Heart left ventricle (tissue), 16 donors: Measurements from ENCODE around the gene CYP19A1. TPM values are rescaled to one million over a fixed set of nuclear protein-coding genes. Genes with fewer than 3 reads are reported as not detected.

Experiments used
- ATAC-seq, 4 donors: fragments of 200-7000 bp; cut with Tn5 transposase; one replicate each; pipeline ENCODE4 v1.9.1; 2020 to 2022; ENCODE audit warnings: moderate library complexity in 4 of 4, mild to moderate bottlenecking in 3 of 4, moderate number of reproducible peaks in 1 of 4
- DNase-seq, 5 donors: peaks; one replicate each; pipeline ENCODE4 v3.0.0-alpha.2; 2020
- H3K27ac ChIP-seq, 12 donors: fragments of 200-600 bp; sonication (generic) in 4 of 12; one replicate each; pipeline versions ENCODE4 v1.5.0 to v1.8.0; 2016 to 2022; ENCODE audit warnings: mild to moderate bottlenecking in 2 of 12
- H3K27me3 ChIP-seq, 9 donors: fragments of 200-600 bp; sonication (generic) in 2 of 9; one replicate each; pipeline versions ENCODE4 v1.5.1 to v1.8.0; 2016 to 2022; ENCODE audit warnings: mild to moderate bottlenecking in 3 of 9
- H3K36me3 ChIP-seq, 9 donors: fragments of 200-600 bp; sonication (generic) in 2 of 9; one replicate each; pipeline versions ENCODE4 v1.5.0 to v1.8.0; 2018 to 2022; ENCODE audit warnings: mild to moderate bottlenecking in 2 of 9
- H3K4me1 ChIP-seq, 12 donors: fragments of 200-600 bp; sonication (generic) in 4 of 12; one replicate each; pipeline versions ENCODE4 v1.5.0 to v1.8.0; 2016 to 2022; ENCODE audit warnings: mild to moderate bottlenecking in 3 of 12
- H3K4me3 ChIP-seq, 12 donors: fragments of 200-600 bp; sonication (generic) in 4 of 12; one replicate each; pipeline versions ENCODE4 v1.5.0 to v1.8.0; 2017 to 2022; ENCODE audit warnings: mild to moderate bottlenecking in 9 of 12, moderate library complexity in 4 of 12
- H3K9me3 ChIP-seq, 12 donors: fragments of 200-600 bp; sonication (generic) in 4 of 12; one replicate each; pipeline versions ENCODE4 v1.5.0 to v1.8.0; 2016 to 2022; ENCODE audit warnings: mild to moderate bottlenecking in 1 of 12
- CTCF ChIP-seq, 12 donors: fragments of 200-600 bp; sonication (generic) in 4 of 12; IDR thresholded peaks; one replicate each; pipeline versions ENCODE4 v1.5.0 to v1.8.0; 2018 to 2022; ENCODE audit warnings: antibody characterized with exemption in 12 of 12, mild to moderate bottlenecking in 5 of 12
- POLR2A ChIP-seq, 2 donors: fragments of 450-650 bp; IDR thresholded peaks; one replicate each; pipeline ENCODE4 v1.6.1; 2017; ENCODE audit warnings: antibody characterized with exemption in 2 of 2, mild to moderate bottlenecking in 2 of 2, moderate library complexity in 2 of 2
- WGBS, 4 donors: extraction: QIAGEN DNeasy Blood & Tissue Kit in 2 of 4; methylation state at CpG; one replicate each; pipeline versions ENCODE4 v1.1.5 to v1.1.7; 2013 to 2018; 5-methylcytosine and 5-hydroxymethylcytosine counted together
- intact Hi-C, 10 donors: fragments of 100-400 bp; cut with DNase I; formaldehyde crosslinking; loops; one replicate each; pipeline versions ENCODE4 v1.11.1 to v1.14.2; 2022
- microRNA-seq, 4 donors: library from miRNA; unstranded; fragments of <30 nt; microRNA quantifications; one replicate each; pipeline versions ENCODE4 to v1.2.0, GENCODE V29; 2017 to 2020
- polyA plus RNA-seq, 2 donors: library from polyadenylated mRNA; stranded (reverse); fragments of 200-250 nt; gene quantifications; one replicate each; pipeline ENCODE4 v1.2.3, GENCODE V29; 2013
- total RNA-seq, 9 donors: library from RNA; depleted of rRNA in 2 of 9; stranded (reverse); fragments of >200 nt in 2 of 9; fragmentation: NEBNext Ultra II Directional in 3 of 9; extraction: Animal tissue kit (Norgen Biotek cat#: 25700) in 3 of 9; gene quantifications; one replicate each; pipeline versions ENCODE4 v1.1.0 to v1.2.4, GENCODE V29; 2016 to 2023
- donor health status: ischemic (EF 13 %, LVEDD 7.1; RV severe dilation, severe dysfunction).
- donor health status: healthy with polysubstance abuse.
- donor health status: DM: no; HTN: yes; CAD: no.
- donor health status: DM: no; HTN: no; CAD: no.
- donor health status: ischemic (EF 25% LVEDD 6.9; RV normal size, moderate dysfunction).
- donor health status: ischemic (EF 25% LVEDD 5.7; RV mildly dilated, moderate dysfunction).
- donor health status: healthy.
- donor health status: DM: yes; HTN: yes; CAD: no.
- donor health status: ischemic (EF 35%, LVEDD 5.7; RV mildly dilated, moderate dysfunction).
- donor health status: nonischemic (EF 11% LVEDD 7.7; RV severe dilation, severe dysfunction).
- donor health status: DM: yes; HTN: yes; CAD: no.
- donor health status: PGD.
- donor health status: ischemic (EF 29% LVEDD 5.4; RV normal size, mild dysfunction).
- donor health status: nonischemic (EF 23%, LVEDD 6.1; RV moderate dilation, normal function).

The CYP19A1 gene
- total and polyA plus RNA-seq, 11 donors = 0.15 to 5.4 (median 0.60) TPM

GRCh38 chr15:51160484-51160883 is 177.9 kb downstream of the CYP19A1 start:
- Histone ChIP-seq H3K27ac (no peak overlapping the region), H3K9me3 (no peaks in the 10 kb centered on the region), H3K36me3 (no peaks in the 10 kb centered on the region), H3K27me3 (peaks cover 0 to 7% (median 0%) of the 10 kb centered on the region in 9 donors), H3K4me1 (peaks cover 0 to 20% (median 9%) of the 10 kb centered on the region in 12 donors), H3K4me3 (no peak overlapping the region)
- 41 to 61% (median 56%) methylated on average over 7 of the region's 7 CpGs for WGBS, 4 donors
- TF ChIP-seq POLR2A (IDR thresholded peaks at IDR 0.05) (no peak), CTCF (IDR thresholded peaks at IDR 0.05) (no peak)
- ATAC-seq (no peak), DNase-seq (no peak)
- intact Hi-C loops = loop anchor here in 8 of 10 donors (2.0 to 10.0 kb wide), 4 partner anchors 220 to 242 kb away; no protein-coding TSS in a partner anchor

Small RNA genes within 50 kb of the gene (microRNA-seq; reads per million reads assigned to microRNA genes)
- gene MIR4713 (0 reads per million in 4 donors), gene MIR7973-1 (0 reads per million in 4 donors), gene MIR7973-2 (0 reads per million in 4 donors)

Other genes starting within 250 kb of the CYP19A1 start
- gene TNFAIP8L3, start 243.7 kb downstream of the CYP19A1 start, total RNA-seq = 10 to 100 TPM in 1 of 9 donors, 1 to 10 TPM in 8; 1.3 to 14.1 (median 3.1) TPM
- gene TNFAIP8L3, start 243.7 kb downstream of the CYP19A1 start, polyA plus RNA-seq = 10 to 100 TPM in 1 of 2 donors, 1 to 10 TPM in 1; 1.4 to 28.0 TPM
- 10 to 100 TPM in 7 of 9 donors, 1 to 10 TPM in 2; 7.2 to 15.3 (median 10.4) TPM for gene GLDN, start 3.1 kb upstream of the CYP19A1 start, total RNA-seq
- 1 to 10 TPM; 1.1 to 2.9 TPM for gene GLDN, start 3.1 kb upstream of the CYP19A1 start, polyA plus RNA-seq